ENCODE data around the gene ENTREP1.

GRCh38 chr9:69297300-69297980 is 27.6 kb upstream of the ENTREP1 start:
- TF ChIP-seq EP300 (IDR thresholded peaks at IDR 0.05; ENCODE audit: low read depth), result no peak
- TF ChIP-seq CTCF (IDR thresholded peaks at IDR 0.05), result no peak
- no peak for TF ChIP-seq POLR2A (IDR thresholded peaks at IDR 0.05)
- TF ChIP-seq POLR2AphosphoS5 (IDR thresholded peaks at IDR 0.05), result no peak
